Osteoblast (primary cell): Measurements from ENCODE around the gene FREM2. TPM values are rescaled to one million over a fixed set of nuclear protein-coding genes. Genes with fewer than 3 reads are reported as not detected.

ENCODE experiments used
- DNase-seq: peaks from one replicate; pipeline ENCODE4 v3.0.0; 2011; ENCODE audit warnings: low spot score, mixed read lengths; ENCODE audit not compliant: insufficient read length; ENCODE audit errors: missing footprints
- H2AFZ ChIP-seq: 2 replicates; pipeline ENCODE4 v1.6.0; 2011; ENCODE audit warnings: mild to moderate bottlenecking, low read length
- H3K27ac ChIP-seq: 2 replicates; pipeline ENCODE4 v1.5.1; 2011; ENCODE audit warnings: mild to moderate bottlenecking, low read depth, low read length, moderate library complexity
- H3K27me3 ChIP-seq: 2 replicates; pipeline ENCODE4 v1.6.0; 2012; ENCODE audit warnings: mild to moderate bottlenecking, control low read depth, inconsistent platforms, low read length, moderate library complexity; ENCODE audit not compliant: insufficient read depth
- H3K36me3 ChIP-seq: 2 replicates; pipeline ENCODE4 v1.5.1; 2011; ENCODE audit warnings: mild to moderate bottlenecking, low read length, control low read depth, moderate library complexity; ENCODE audit not compliant: insufficient read depth
- H3K4me1 ChIP-seq: 2 replicates; pipeline ENCODE4 v1.5.1; 2011; ENCODE audit warnings: mild to moderate bottlenecking, low read length, control low read depth, moderate library complexity; ENCODE audit not compliant: insufficient read depth
- H3K4me2 ChIP-seq: 2 replicates; pipeline ENCODE4 v1.6.0; 2011; ENCODE audit warnings: mild to moderate bottlenecking, low read length; ENCODE audit not compliant: insufficient read depth
- H3K4me3 ChIP-seq: fragments of 200-600 bp; sonication (generic); 3 replicates; pipeline ENCODE4 v1.5.1; 2012; ENCODE audit warnings: mild to moderate bottlenecking, low read length, inconsistent platforms; ENCODE audit not compliant: insufficient read depth
- H3K79me2 ChIP-seq: 2 replicates; pipeline ENCODE4 v1.6.0; 2012; ENCODE audit warnings: mild to moderate bottlenecking, low read length, control low read depth, inconsistent platforms; ENCODE audit not compliant: insufficient read depth
- H3K9me3 ChIP-seq: 2 replicates; pipeline ENCODE4 v1.5.1; 2011; ENCODE audit warnings: low read depth, low read length, control low read depth
- H4K20me1 ChIP-seq: 2 replicates; pipeline ENCODE4 v1.6.0; 2012; ENCODE audit warnings: mild to moderate bottlenecking, low read length, control low read depth; ENCODE audit not compliant: insufficient read depth
- total RNA-seq: library from RNA; depleted of rRNA; stranded (reverse); fragments of >200 nt; gene quantifications from 2 replicates; pipeline ENCODE4 v1.2.3, GENCODE V29; 2012
- TF ChIP-seq, protein P1 (sequence below): IDR thresholded peaks from 2 replicates; pipeline ENCODE4 v1.5.1; 2011; ENCODE audit warnings: mild to moderate bottlenecking, low read depth, low read length, moderate library complexity; ENCODE audit errors: extremely low read depth

FREM2 gene
- total RNA-seq, 1 donor, result not detected

DNA sequence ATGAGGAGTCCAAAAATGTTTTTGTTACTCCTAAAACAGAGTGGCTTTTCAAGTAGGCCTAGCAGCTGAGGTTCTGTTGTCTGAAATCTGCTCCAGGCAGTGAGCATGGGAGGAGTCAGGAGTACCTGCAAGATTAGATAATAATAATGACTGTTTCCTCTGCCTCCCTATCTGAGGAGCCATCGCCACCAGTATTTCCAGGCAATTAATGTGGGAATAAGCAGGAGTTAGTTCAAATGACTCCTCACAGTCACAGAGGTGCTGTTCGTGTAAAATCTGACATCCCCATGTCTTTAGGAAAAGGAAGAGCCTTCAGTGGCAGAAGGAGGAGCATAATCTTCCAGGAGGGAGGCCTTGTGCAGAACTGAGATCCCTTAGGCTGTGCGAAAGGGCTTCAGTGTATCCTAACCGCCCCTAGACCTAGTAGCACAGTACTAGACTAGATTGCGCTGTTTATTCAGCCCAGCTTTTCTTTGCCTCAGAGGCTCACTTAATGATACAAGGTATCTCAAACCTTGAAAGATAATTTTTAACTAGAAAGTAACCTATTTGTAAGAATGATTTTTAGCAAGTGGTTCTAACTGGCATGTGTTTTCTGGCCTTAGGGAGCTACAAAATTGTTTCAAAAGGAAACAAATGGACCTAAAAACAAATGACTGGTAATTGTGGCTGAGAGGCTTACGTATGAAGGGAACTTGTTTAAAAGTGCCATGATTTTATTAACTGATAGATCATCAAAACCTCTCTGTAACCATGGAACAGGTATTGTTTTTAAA lies 49.0 kb downstream of the FREM2 start:
- Histone ChIP-seq H3K36me3 (no peaks in the 10 kb centered on the region), H3K79me2 (no peaks in the 10 kb centered on the region), H3K4me1 (no peaks in the 10 kb centered on the region), H3K9me3 (no peaks in the 10 kb centered on the region), H3K4me2 (no peak overlapping the region), H3K27ac (no peak overlapping the region), H3K4me3 (no peak overlapping the region), H3K27me3 (no peaks in the 10 kb centered on the region), H2AFZ (no peak overlapping the region), H4K20me1 (no peaks in the 10 kb centered on the region)
- no peak for DNase-seq
- TF ChIP-seq, protein P1, sequence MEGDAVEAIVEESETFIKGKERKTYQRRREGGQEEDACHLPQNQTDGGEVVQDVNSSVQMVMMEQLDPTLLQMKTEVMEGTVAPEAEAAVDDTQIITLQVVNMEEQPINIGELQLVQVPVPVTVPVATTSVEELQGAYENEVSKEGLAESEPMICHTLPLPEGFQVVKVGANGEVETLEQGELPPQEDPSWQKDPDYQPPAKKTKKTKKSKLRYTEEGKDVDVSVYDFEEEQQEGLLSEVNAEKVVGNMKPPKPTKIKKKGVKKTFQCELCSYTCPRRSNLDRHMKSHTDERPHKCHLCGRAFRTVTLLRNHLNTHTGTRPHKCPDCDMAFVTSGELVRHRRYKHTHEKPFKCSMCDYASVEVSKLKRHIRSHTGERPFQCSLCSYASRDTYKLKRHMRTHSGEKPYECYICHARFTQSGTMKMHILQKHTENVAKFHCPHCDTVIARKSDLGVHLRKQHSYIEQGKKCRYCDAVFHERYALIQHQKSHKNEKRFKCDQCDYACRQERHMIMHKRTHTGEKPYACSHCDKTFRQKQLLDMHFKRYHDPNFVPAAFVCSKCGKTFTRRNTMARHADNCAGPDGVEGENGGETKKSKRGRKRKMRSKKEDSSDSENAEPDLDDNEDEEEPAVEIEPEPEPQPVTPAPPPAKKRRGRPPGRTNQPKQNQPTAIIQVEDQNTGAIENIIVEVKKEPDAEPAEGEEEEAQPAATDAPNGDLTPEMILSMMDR, result no peak

DNA sequence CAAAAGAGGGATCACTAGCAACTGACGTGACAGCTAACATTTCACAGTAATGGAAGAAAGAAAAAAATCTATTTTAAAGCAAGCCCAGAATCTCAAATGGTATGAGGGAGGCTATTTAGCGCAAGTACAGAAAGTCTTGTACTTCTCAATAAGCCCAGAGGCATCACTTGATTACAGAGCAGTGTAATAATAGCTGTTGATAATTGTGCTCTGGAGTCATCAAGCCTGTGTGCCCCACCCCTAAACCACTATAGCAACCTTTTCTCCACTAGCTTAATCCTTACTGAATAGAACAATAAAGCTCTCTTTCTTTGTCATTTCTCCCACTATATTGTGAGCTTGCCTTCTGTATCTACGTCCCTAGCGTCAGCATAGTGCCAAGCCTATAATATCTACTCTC lies 56.6 kb downstream of the FREM2 start:
- Histone ChIP-seq H3K4me1 (no peaks in the 10 kb centered on the region), H3K4me3 (no peak overlapping the region), H3K4me2 (no peak overlapping the region), H3K36me3 (no peaks in the 10 kb centered on the region), H3K27me3 (no peaks in the 10 kb centered on the region), H2AFZ (no peak overlapping the region), H3K27ac (no peak overlapping the region), H3K9me3 (no peaks in the 10 kb centered on the region), H4K20me1 (no peaks in the 10 kb centered on the region), H3K79me2 (no peaks in the 10 kb centered on the region)
- TF ChIP-seq, protein P1, result no peak
- no peak for DNase-seq

DNA sequence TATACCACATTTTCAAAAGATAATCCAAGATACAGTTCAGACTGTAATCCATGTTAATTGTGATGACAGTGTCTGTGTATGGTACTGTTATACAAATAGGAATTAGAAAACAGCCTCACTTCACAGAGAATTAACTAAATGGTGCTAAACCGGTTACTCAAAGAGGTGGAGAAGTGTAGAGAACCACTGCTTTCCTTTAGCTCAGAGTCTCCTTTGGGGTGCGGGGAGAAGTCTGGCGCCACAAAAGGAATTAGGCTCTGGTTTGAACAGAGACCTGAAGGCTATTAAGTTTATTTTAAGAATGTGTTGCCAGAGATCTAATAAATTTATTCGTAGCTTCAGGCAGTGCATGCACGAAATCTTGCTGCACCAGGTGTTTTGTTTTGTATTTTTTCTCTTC lies 65.8 kb downstream of the FREM2 start:
- Histone ChIP-seq H4K20me1 (no peaks in the 10 kb centered on the region), H3K27me3 (no peaks in the 10 kb centered on the region), H3K4me1 (no peaks in the 10 kb centered on the region), H3K4me2 (no peak overlapping the region), H3K9me3 (no peaks in the 10 kb centered on the region), H2AFZ (no peak overlapping the region), H3K79me2 (no peaks in the 10 kb centered on the region), H3K4me3 (no peak overlapping the region), H3K27ac (no peak overlapping the region), H3K36me3 (no peaks in the 10 kb centered on the region)
- TF ChIP-seq, protein P1, result no peak
- no peak for DNase-seq

DNA sequence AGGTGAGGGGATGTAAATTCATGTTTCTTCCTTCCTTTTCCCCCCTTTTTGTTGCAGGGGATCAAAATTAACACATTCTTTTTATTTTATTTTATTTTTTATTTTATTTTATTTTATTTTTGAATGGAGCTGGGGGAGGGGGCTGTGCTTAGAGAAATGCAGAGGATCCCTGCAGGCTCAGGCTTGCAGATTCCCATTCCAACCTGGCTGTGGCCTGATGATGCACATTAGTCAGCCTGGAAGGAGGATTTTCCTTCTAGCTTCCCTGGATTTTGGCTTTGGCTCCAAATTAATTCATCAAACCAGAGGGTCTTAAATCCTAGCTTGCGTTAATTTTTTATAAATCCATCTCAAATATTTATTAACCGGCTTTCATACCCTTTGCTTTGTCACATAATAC lies 67.0 kb downstream of the FREM2 start:
- Histone ChIP-seq H3K9me3 (no peaks in the 10 kb centered on the region), H3K36me3 (no peaks in the 10 kb centered on the region), H3K79me2 (no peaks in the 10 kb centered on the region), H3K4me3 (no peak overlapping the region), H3K27me3 (no peaks in the 10 kb centered on the region), H3K4me2 (no peak overlapping the region), H3K4me1 (no peaks in the 10 kb centered on the region), H3K27ac (no peak overlapping the region), H4K20me1 (no peaks in the 10 kb centered on the region), H2AFZ (no peak overlapping the region)
- no peak for DNase-seq
- TF ChIP-seq, protein P1, result no peak
